ENCODE results near the gene MYO3B.

- TF ChIP-seq CTCF (IDR thresholded peaks at IDR 0.05) (no peak), ZFX (IDR thresholded peaks at IDR 0.05; ENCODE audit: borderline replicate concordance) (no peak)
These were observed 43.7 kb downstream of the MYO3B start for GRCh38 chr2:170221317-170222288.
